EL (cell line): ENCODE data around the gene MEGF8.

Experiments used
- DNase-seq: peaks from one replicate; pipeline ENCODE4 v3.0.0-alpha.2; 2016

Gene MEGF8, protein sequence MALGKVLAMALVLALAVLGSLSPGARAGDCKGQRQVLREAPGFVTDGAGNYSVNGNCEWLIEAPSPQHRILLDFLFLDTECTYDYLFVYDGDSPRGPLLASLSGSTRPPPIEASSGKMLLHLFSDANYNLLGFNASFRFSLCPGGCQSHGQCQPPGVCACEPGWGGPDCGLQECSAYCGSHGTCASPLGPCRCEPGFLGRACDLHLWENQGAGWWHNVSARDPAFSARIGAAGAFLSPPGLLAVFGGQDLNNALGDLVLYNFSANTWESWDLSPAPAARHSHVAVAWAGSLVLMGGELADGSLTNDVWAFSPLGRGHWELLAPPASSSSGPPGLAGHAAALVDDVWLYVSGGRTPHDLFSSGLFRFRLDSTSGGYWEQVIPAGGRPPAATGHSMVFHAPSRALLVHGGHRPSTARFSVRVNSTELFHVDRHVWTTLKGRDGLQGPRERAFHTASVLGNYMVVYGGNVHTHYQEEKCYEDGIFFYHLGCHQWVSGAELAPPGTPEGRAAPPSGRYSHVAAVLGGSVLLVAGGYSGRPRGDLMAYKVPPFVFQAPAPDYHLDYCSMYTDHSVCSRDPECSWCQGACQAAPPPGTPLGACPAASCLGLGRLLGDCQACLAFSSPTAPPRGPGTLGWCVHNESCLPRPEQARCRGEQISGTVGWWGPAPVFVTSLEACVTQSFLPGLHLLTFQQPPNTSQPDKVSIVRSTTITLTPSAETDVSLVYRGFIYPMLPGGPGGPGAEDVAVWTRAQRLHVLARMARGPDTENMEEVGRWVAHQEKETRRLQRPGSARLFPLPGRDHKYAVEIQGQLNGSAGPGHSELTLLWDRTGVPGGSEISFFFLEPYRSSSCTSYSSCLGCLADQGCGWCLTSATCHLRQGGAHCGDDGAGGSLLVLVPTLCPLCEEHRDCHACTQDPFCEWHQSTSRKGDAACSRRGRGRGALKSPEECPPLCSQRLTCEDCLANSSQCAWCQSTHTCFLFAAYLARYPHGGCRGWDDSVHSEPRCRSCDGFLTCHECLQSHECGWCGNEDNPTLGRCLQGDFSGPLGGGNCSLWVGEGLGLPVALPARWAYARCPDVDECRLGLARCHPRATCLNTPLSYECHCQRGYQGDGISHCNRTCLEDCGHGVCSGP (N-terminal part only)

DNA sequence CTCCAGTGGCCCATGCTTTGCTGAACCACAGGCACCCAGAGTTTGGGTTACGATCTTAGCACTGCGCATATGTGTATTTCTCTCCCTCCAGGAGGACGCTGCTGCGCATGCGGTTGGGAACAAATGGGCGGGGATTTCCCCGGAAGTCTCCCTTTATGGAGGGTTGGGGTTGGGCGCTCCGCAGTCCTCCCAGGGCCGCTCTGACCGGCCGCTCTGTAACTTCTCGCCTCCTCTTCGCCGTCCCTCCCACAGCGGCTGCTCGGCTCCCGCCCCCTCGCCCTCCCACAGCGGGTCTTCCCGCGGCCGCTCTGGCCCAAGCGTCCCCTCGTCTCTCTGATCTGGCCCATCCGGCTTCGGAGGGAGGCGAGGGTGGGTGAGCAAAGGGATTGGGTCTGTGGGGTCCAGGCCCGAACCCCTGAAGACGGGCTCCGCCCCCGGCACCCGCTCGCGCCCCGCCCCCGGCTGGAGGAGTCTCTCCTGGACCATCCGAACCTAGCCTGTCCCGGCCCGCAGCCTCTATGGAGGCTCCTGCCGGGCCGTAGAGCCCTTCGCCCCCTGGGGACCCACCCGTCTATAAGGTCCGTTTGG lies at the start of gene MEGF8:
MEGF8 (plus strand) TSS at position 328 of the 588 bp plus-strand sequence. CDS start 609 bp downstream, outside the sequence.
- peak; percentile 99 for DNase-seq

DNA sequence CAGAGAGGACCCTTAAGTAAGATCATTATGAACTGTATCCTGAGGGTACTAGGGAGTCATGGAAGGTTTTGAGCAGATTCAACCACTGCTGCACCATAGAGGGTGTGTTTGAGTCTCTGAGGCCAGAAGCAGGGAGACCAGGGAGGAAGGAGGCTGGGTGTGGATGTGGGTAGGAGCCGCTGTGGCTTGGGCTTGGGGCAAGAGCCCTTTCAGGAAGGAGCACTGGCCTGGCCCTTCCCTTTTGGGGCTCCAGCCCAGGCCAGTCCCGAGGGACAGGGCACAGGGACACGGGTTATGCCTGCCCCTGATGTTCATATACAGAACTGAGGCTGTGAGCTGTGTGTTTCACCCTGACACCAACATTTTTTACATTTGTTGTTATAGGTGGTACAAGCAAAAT lies 49.2 kb upstream of the MEGF8 start:
- no peak for DNase-seq

DNA sequence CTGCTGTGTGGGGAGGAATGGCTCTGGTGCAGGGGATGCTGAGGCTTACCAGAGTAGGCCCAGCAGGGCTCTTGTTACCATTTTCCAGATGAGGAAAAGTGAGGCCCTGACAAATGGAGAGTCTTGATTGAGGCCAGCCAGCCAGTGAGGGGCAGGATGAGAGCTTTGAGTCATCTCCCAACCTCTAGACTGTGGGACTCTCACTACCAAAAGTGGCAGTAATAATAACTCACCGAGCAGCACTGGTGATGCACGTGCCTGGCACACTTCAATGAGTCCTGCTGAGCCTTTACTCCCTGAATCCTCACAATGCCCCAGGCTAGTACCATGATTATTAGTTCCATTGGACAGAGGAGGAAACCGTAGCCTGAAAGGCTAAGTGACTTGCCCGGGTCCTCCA lies 48.6 kb upstream of the MEGF8 start:
- DNase-seq: peak; percentile 65

DNA sequence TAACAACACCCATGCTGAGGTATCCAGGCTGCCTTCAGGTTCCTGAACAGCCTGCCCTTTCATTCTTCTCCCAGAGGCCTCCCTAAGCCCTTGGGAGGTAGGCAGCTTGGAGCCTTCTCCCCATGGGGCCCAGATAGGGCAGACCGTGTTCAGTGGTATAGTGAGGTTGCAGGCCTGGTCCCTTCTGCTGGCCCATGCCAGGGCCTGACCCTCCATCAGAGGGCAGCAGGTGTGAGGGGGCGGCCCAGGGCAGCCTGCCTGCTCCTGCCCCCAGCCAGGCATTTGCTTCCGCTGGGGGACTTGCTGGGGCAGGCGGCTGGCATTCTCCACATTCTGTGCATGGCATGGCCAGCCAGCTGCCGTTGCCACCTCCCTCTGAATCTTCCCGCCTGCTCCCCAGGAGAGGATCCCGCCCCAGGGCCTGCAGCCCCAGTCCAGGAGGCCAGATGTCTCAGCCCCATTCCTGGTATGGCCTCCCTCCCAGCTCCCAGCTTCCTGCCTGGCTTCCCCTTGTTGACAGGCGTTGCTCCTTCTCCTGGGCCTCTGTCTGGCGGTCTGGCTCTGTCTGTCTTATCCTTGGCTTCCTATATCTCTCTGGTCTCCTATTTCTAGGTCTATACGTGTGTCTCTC lies 47.5 kb upstream of the MEGF8 start:
- peak; percentile 85 for DNase-seq

DNA sequence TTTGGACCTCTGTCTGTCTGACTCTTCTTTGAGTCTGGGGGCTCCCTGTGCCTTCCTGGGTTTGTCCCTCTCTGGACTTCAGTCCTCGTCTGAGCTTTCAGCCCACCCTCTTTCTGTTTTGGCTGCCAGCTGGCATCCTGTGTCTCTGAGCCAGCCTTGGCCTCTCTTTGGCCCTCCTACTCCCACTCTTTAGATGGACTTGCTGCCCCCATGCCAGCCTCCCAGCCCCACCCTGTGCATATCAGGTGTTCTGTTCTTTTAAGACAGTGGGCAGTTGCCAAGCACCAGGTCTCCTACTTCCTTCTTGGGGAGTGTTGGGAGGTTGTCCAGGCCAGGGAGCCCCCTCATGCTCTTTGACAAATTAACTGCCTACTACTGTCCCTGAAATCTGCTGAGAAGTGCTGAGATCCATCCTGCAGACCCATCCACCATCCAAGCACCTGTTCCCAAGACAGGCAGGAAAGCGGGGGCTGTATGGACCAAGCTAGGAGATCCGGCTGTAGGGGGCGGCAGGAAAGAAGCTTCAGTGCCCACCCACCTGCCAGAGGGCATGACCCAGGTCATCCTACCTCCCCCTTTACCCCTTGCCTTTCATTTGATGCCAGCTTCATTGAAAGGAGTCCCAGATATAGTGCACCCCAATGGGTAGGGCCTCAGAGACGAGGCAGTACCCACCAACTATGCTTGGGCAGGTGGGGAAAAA lies 46.8 kb upstream of the MEGF8 start:
- no peak for DNase-seq

DNA sequence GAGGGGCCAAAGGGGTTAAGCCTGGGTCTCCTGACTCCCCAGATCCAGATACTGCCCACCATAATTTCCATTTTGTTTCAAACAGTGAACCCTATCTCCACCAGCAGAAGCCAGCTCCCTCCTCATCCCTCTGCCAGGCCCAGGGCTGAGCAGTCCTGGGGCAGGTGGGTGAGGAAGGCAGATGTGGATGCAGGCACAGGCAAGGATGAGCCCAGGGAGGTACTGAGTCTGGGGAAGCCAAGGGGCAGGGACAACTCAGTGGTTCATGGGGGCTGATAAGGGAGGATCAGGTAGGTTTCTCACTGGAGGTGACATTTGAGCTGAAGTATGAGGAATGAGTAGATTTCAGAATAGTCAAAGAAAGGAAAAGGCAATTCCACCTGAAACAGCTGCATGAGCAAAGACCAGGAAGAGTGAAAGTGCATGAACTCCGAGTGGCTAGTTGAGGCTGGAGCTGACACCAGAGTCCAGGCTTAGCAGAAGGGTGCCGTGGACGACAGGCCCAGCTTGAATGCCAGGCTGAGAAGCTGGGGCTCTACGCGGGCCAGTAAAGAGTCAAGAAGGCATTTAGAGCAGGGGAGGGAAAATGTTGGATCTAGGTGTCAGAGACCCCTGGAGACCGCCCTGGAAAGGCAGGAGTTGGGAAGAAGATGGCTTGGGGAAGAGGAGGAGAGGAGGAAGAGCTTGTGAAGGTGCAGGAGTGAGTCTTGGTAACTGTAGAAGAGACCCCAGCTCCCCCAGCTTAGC lies 46.1 kb upstream of the MEGF8 start:
- no peak for DNase-seq

DNA sequence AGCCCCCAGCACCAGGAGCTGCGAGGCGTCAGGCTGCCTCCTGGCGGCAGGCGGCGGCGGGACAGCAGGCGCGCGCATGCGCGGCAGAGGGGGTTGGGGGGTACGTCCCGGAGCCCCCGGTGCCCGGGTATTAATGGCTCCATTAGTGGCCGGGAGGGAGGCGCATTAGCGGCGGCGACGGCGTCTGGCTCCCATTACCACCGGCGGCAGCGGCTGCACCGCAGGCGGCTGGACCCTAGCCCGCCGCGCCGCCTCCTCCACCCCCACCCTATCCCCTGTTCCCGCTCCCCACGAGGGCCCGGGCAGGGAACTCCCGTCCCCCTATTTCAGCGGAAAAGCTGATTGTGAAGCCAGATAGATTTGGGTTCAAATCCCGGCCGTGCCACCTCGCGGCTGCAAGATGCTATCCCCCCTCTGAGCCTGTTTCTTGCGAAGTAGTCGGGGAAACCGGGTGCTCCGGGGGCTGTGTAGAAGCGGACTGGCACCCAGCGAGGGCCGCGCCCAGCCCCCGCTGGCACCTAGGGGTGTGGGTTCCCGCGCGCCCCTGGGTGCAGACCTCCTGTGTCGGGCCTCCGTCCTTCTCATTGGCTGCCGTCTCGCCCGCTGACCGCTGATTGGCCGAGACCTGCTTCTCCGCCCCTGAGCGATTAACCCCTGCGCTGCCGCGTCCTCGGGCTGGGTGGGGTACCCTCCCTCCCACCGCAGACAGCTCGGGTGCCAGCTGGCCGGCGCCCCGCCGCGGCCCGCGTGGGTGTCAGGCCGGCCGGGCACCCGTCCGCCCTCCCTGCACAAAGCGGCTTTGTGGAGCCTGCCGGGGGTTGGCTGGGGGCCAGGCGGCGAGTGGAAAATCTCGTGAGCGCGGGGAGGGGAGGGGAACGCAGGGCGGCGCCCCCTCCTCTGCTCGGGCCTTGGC lies 45.3 kb upstream of the MEGF8 start:
- DNase-seq: peak; percentile 93

DNA sequence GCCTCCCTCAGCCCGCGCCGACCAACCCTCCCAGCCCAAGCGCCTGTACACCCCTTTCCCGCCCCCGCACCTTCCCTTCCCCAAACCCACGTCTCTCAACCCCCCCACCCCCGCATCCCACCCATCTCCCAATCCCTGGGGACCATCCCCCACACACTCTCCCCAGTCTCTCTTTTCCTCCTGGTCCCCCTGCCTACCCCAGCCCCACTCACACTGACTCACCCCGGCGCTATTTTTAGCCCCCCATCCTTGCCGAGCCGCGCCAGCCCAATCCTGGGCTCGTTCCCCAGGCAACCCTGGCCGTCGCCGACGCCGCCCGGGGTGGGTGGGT lies 44.7 kb upstream of the MEGF8 start:
- no peak for DNase-seq

DNA sequence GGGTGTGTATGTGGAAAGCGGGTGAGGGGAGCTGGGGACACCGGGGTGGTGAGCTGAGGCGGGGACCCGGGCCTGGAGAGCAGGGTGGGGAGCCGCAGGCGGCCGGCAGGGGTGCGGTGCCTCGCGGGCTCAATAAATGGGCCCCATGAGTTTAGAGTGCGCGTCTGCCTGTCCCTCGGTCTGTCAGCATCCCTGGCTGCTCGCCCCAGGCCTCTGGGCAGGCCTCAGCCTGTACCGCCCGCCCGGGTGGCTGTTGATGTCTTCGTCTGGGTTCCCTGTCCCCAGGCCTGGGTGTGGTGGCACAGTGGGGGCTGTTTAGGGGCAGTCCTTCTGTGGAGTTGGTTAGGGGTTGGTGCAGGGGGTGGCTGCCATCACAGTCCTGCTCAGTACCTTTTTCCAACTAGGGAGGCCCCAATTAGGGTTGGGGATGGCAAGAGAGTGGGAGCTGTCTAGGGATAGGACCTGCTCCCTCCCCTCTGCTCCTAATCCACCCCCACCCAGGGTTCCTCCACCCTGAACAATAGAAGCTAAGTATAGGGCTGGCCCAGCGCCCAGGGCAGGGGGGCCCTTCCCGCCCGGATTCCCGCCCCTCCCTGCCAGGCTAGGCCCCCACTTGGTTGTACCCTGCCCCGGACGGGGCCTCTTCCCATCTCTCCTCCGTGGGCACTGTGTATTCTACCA lies 44.1 kb upstream of the MEGF8 start:
- peak; percentile 47 for DNase-seq

DNA sequence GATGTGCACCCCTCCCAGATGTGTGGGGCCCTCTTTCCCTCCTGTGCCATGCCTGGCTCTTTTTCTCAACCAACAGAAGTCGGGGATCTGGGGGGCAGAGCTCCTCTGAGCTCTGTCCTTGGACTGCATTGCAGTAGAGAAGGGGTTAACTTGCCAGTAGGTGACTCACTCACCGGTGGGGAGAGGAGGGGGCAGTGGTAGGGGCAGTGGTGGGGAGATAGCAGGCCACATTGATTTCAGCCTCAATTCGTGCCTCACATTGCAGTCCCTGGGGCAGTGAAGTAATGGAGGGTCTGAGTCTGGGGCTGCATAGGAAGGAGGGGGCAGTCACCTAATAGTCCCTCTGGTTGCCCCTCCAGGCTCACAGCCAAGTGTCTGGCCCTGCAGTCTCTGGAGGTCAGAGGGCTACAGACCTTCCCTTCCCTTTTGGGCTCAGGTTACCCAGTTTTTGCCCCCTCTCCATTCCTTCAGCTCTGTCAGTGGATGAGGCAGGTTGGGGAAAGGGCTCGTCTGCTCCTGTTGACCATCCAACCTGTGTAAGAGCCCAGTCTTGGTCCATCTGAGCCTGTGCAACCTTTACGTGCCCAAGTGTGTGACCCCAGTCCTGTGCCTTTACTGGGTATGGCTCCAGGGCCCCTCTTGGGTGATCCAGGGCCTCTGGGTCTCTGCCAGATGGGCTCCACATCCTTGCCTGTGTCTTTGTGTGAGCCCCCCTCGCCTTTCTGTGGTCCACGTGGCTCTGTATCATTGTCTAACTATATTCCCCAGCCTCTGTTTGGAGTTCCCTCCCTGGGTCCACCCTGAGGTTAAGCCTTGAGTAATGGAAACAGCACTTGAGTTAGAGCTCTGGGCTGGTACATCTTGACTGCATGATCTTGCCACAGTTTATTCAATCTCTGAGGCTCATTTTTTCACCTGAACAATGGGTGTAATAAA lies 43.3 kb upstream of the MEGF8 start:
- peak; percentile 41 for DNase-seq

DNA sequence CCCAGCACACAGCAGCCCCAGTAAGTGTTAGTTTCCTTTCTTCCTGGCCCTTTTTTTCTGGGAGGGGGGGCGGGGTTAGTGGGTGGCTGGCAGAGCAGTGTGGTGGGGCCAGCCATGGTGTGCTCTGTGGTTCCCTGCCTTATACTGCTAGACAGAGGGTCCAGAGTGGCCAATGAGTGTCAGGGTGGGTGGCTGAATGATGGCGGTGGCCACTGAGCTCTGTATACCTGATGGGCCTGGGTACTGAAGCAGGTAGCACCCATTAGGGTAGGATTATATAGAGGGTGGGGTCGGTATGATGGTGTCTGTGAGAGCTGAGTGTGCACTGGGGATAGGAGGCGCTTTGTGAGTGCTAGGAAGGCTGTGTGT lies 42.6 kb upstream of the MEGF8 start:
- no peak for DNase-seq

DNA sequence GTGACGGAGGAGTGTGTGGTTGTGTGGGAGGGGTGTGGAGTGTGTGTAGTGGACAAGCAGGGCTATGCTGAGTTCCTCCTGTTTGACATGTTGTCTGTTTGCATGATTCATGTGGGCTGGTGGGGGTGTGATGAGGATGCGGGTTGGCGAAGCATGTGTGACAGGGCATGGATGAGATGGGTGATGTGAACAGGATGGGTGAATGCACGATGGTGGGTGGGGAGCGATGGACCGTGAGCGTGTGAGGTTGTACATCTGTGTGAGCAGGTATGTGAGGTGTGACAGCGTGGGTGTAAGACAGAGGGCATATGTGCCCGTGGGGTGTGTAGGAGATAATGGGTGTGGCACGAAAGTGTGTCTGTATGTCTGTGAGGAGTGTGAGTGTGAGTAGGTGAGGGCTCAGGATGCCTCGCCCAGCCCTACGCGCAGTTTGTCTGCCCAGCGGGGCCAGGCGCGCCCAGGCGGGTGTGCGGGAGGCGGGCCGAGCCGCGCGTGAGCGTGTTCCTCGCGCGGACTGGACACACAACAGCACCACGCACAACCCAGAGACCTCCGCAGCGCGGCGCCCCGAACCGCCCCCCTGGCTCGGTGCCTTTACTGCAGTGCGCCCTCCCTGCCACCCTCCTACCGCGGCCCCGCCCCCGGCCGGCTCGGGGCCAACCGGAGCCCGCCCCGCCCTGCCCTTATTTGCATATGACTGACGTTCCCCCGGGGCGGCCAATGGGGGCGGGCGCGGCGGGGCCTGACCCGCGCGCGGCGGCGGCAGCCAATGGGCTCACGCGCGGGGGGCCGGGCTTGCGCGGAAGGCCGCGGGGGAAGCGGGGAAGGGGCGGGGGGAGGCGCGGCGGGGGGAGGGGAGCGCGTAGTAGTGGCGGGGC lies 42.0 kb upstream of the MEGF8 start:
- peak; percentile 94 for DNase-seq

DNA sequence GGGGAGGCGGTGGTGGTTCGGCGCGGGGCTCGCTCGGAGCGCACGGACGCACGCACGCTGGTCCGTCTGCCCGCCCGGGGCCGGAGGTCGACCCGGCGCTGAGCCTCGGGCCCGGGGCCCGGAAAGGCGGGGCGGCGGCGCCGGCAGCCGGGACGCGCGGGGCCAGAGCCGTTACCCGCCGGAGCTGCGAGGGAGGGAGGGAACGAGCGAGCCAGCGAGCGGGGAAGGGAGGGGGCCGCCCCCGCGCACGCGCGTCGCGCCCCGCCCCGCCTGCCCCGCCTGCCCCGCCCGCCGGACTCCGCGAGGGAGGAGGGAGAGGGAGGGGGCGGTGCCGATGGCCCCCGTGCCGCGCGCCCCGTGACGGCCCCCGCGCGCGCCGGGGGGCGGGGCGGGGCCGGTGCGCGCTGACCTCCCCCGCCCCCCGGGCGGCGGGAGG lies 41.4 kb upstream of the MEGF8 start:
- peak; percentile 84 for DNase-seq

DNA sequence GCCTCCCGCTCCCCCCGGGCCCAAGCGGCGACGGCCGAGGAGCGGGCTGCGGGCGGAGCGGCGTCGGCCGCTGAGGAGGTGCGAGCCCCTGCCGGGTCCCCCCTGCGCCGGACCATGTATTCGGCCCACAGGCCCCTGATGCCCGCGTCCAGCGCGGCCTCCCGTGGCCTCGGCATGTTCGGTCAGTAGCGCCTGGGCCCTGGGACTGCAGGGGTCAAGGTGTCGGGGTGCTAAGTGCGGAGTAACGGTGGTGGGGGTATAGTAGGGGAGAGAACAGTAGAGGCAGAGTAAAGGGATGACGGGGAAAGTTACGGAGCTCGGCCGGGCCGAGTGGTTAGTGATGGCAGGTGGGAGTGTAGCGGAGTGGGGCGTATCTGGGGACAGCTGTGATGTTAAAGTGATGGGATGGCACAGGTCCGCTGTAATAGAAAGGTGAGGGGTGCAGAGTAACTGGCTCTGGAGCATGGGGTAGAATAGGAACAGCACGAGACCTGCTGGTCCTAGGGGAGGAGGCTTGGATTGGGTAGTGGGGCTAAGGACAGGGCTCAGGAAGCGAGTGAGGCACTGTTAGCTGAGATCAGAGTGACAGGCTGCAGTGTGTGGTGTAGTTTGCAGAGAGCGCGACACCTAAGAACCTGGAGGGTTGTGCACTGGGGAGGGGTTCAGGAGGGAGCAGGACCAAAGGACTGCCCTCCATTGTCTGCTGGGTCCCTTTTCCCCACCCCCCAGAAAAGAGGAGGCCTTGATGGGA lies 40.7 kb upstream of the MEGF8 start:
- no peak for DNase-seq

DNA sequence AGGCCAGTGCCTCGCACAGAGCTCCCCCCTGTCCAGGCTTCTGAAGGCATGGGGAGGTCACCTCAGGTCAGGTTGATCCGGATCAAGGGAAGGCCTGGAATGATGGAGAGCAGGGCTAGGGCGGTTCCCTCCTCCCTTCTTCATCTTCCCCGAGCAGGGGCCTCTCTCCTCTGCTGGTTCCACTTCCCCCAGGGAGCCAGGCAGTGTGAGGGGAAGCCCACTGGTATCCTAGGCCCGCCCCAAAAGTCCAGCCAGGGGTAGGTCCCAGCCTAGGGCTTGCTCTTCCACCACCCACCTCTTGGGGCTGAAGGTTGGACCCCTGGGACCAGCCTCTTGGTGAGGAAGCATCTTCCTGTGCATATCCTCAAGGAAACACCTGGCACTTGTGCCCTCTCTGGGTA lies 39.9 kb upstream of the MEGF8 start:
- no peak for DNase-seq

DNA sequence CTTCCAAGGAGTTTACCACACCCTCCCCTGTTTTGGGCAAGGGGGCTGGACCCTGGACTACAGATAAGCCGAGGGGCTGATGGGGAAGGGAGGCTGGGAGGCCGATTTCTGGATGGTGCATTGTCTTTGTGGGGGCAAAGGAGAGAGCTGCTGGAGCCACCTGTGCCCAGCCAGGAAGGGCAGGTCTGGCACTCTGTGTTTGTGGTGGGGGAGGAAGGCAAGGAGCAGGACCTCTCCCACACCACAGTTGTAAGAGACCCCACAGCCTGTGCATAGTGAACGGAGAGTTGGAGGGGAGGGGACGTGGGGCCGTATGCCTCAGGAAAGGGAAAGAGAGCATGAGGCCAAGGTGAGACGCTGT lies 39.5 kb upstream of the MEGF8 start:
- DNase-seq: no peak
